ENCODE data around the gene TMSB4X.
"Not testable (repeated sequence)": the region's sequence is repeated elsewhere in the genome, so short reads cannot be mapped to it uniquely, and the experiment has no call there.

The TMSB4X gene

DNA sequence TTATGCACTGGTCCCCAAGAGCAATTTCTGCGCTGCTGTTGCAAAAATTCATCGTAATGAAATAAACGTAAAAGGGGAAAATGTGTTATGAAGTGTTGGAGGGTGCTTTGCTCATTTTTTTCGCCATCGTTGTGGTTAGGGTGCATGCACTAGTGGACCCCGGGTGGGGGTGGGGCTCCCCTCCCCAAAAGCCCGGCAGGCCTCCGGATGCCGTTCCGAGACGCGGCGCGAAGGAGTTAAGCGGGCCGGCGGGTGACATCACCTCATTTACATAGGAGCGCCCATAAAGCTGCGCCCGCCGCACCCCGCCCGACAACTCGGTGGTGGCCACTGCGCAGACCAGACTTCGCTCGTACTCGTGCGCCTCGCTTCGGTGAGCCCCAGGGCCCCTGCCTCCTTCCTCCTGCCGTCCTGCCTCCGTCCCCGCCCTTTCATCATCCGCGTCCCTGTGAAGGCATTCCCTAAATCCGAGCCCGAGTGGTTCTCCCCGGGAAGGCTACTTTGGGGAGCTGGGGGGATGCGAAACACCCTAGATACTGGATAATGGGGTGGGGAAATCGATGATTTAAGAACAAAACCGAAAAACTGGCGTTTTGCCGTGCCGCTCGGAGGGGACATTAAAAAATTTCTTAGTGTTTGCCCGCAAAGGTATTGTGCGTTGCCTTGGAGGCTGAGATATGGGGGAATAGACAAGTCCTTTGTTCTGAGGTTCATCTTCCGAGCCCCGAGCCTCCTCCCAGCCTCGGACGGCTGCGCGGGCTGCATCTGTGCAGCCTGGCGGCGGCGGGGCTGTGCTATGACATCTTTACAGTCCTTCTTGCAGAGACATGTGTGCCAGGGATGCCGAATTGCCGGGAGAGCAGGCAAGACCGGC, at the start of gene TMSB4X:
TSS of gene TMSB4X (plus strand) at position 315 of the 874 bp plus-strand sequence.
- DNase-seq (ENCODE audit: low spot score) = peak; percentile 89

DNA sequence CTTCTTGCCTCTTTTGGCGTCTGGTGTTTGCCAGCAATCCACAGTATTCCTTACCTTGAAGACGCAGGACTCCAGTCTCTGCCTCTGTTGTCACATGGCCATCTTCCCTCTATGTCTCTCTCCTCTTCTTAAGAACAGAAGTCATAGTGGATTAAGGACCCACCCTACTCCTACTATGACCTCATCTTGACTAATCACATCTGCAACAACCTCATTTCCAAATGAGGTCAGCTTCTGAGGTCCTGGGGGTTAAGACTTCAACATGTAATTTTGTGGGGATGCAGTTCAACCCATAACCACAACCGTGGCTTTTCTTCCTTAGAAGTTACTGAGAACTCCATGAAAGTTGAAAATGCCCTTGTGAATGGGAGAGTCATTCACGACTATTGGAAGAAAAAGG, 45.2 kb upstream of the TMSB4X start:
- DNase-seq (ENCODE audit: low spot score) = no peak

DNA sequence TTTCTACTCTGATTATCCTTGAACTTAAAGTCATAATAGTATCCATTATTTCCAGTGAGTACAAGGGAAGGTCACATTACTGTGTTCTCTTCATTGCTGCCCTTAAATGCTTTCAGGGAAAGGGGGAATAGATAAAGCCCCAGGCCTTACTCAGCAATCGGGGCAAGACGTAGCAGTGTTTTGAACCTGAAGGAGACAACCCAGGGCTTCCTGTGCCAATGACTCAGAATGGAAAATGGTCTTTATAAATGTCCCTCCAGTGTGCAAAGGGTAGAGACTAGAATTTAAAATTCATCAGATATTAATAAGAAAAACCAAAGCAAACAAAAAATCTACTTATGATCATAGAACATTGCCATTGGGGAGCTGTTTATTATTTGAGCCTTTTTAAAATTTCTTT, 44.8 kb upstream of the TMSB4X start:
- no peak for DNase-seq (ENCODE audit: low spot score)

DNA sequence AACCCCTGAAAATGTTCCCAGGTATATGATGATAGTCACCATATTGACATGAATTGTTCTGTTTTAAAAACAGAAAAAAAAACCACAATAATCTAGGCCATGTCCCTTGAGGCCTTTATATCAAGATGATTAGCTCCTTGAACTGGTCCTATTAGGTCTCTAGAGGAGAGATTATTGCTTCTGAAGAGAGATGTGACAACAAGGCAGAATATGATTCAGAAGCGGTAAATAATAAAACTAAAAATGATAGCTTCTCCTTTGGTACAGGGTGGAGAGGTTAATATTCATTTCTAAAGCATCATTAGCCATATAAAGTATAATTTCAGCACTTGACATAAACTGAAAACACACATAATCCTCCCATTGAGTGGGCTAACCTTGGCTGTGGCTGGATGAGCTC, 42.7 kb upstream of the TMSB4X start:
- DNase-seq (ENCODE audit: low spot score) = no peak

DNA sequence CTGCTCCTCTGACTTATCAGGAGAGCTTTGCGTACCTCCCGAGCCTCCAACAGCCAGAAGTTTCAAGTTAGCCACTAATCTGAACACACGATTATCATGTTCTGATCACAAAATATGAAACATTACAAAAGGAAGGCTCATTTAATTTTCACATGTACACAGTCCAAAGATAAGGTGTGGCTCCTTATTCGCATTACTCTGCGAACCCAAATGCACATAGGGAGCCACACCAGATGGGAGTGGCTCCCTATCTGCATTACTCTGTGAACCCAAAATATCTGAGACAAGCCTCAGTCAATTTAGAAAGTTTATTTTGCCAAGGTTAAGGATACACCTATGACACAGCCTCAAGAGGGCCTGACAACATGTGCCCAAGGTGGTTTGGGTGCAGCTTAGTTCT, 40.1 kb upstream of the TMSB4X start:
- DNase-seq (ENCODE audit: low spot score) = no peak

DNA sequence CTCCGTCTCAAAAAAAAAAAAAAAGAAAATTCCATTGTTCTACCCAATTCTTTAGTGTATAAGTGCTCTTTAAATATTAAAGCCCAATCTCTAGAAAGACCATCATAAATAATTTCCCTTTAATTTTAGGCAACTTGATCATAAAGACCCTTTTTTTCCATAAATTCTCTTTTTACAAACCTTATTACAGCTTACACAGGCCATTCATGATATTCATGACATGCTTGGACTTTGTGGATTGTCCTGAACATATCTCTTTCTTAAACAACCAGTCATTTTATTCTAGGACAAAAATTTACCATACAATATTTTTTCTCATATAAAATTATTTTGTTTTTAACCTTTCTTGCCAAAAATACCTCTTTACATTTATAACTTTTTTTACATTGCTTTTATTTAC, 38.0 kb upstream of the TMSB4X start:
- DNase-seq (ENCODE audit: low spot score) = no peak

DNA sequence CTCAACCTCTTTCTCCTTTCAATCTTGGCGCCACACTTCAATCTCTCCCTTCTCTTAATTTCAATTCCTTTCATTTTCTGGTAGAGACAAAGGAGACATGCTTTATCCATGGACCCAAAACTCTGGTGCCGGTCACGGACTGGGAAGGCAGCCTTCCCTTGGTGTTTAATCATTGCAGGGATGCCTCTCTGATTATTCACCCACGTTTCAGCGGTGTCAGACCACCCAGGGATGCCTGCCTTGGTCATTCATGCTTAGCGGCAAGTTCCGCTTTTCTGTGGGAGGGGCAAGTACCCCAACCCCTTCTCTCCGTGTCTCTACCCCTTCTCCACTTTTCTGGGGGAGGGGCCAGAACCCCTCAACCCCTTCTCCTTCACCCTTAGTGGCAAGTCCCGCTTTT, 34.4 kb upstream of the TMSB4X start:
- not testable (repeated sequence) for DNase-seq (ENCODE audit: low spot score)

GRCh38 chrX:12943592-12943991, 31.3 kb upstream of the TMSB4X start:
- DNase-seq (ENCODE audit: low spot score) = not testable (repeated sequence)

DNA sequence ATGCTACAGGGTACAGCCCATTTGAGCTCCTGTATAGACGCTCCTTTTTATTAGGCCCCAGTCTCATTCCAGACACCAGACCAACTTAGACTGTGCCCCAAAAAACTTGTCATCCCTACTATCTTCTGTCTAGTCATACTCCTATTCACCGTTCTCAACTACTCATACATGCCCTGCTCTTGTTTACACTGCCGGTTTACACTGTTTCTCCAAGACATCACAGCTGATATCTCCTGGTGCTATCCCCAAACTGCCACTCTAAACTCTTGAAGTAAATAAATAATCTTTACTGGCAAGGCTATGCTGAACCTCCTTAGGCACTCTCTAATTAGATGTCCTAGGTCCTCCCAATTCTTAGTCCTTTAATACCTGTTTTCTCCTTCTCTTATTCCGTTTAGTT, 30.5 kb upstream of the TMSB4X start:
- not testable (repeated sequence) for DNase-seq (ENCODE audit: low spot score)

DNA sequence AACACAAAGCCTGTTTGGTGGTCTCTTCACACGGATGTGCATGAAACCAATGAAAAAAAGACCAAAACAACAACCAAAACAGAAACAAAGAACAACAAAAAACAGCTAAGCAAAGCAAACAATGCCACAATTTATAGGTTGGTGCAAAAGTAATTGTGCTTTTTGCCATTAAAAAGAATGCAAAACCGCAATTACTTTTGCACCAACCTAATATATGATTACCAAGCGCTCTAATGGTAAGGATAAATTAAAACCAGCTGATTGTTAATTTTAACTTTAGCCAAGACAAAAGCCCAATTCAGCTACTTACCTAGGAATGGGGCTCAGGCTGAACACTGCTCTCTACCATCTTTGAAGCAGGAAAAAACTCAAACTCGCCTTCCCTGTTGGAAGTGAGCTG, 29.4 kb upstream of the TMSB4X start:
- DNase-seq (ENCODE audit: low spot score) = no peak

- DNase-seq (ENCODE audit: low spot score) = no peak
These were observed 28.5 kb upstream of the TMSB4X start for GRCh38 chrX:12946406-12946805.

DNA sequence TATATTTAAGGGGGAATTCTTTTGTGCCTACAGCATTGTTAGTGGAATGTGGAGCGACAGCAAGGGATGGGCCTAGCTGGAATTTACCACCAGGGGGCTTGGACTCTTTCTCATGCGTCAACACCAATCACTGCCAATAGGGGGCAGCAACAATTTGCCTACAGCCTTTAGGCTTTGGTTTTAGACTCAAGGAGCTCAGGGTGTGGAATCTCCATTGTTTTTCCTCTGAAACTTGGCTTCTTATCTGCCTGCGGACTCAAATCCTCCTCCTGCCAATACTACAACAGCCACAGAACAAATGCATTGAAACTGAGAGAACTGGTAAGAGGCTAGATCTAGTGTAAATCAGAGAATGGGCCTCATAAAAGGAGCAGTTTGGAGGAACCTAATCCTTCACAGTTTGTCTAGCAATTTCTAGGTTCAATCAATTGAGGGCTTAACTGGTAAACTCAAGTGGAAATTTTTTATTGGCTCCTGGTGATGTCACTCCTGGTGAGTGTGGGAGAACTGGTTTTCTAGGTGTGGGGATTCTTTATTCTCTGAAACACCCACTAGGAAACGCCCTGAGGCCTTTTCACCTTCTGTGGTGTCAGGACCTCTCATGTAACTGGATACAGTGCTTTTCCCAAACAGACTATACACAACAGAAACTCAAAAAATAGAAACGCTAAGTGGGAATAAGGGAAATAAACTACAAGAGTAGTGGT, 27.9 kb upstream of the TMSB4X start:
- peak; percentile 81 for DNase-seq (ENCODE audit: low spot score)

GRCh38 chrX:12947545-12948235, 27.2 kb upstream of the TMSB4X start:
- no peak for DNase-seq (ENCODE audit: low spot score)

- DNase-seq (ENCODE audit: low spot score) = no peak
These were observed 26.4 kb upstream of the TMSB4X start for GRCh38 chrX:12948495-12948894.

GRCh38 chrX:12949205-12949926, 25.5 kb upstream of the TMSB4X start:
- DNase-seq (ENCODE audit: low spot score) = no peak

DNA sequence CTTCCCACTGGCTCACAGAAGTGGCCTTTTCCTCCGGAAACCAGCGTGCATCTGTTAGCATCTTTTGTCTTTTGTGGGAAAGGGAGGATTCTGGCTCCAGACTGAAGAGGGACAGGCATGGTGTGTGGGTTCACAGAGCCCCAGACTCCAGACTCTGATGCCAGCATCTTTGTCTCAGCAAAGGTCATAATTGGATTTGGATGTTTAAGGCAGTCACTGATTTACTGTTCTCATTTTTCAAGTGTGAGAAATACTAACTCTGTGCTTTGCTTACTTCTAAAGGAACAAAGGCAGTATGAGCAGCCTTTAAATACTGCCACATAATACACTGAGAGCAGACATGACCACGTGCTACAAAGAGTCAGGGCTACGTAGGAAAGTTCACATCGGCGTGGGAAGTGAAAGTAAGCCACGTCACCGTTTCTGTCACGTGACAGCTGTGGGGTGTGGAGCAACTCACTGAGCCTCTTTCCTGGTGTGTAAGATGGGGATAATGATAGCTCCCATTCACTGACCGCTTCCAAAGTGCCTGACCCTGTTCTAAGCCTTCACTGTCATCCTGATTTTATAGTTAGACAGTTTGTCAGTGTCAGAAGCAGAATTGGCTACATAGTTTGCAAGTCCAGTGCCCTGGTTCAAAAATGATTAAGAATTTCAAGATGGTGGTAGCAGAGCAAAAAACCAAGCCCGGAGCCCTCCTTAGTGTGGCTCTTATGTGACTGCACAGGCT, 24.8 kb upstream of the TMSB4X start:
- peak; percentile 83 for DNase-seq (ENCODE audit: low spot score)

- no peak for DNase-seq (ENCODE audit: low spot score)
These were observed 23.9 kb upstream of the TMSB4X start for GRCh38 chrX:12950851-12951594.

GRCh38 chrX:12951595-12951975, 23.3 kb upstream of the TMSB4X start:
- no peak for DNase-seq (ENCODE audit: low spot score)

DNA sequence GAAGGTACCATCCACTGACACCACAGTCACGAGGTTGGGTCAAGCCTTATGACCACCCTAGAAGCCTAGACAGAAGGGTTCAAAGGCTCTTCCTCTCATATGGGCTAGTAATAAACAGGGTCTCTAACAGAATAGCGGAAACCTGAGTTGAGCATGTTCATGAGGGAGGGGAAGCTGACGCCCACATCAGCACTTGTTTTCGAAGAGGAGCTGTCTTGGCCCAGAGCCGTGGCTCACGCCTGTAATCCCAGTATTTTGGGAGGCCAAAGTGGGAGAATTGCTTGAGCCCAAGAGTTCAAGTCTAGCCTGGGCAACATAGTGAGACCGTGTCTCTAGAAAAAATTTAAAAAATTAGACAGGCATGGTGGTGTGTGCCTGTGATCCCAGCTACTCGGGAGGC, 21.5 kb upstream of the TMSB4X start:
- DNase-seq (ENCODE audit: low spot score) = no peak

DNA sequence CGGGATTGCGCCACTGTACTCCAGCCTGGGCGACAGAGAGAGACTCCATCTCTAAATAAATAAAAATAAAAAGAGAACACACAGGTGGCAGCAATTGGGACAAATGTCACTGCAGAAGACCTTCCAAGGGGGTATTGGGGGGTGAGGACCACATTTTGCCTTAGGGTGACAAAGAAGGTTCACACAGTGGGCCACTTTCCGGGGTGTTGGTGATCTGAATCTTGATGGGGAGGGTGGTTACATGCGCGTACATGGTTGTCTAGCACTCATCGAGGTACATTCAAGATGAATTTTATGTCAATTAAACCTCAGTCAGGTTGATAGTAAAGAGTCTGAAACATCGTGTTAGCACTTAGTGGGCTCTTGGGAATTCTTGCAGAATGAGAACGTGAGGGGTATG, 20.5 kb upstream of the TMSB4X start:
- no peak for DNase-seq (ENCODE audit: low spot score)

- no peak for DNase-seq (ENCODE audit: low spot score)
These were observed 19.9 kb upstream of the TMSB4X start for GRCh38 chrX:12954981-12955380.

Measured in SW480 (cell line).